Neural cell (in vitro differentiated cells): Measurements from ENCODE around the gene SF3B4.

ENCODE experiments used
- POLR2AphosphoS5 ChIP-seq: IDR thresholded peaks from 2 replicates; pipeline ENCODE4 v1.6.1; 2012
- TF ChIP-seq, protein P1 (sequence below): fragments of 450-650 bp; IDR thresholded peaks from 2 replicates; pipeline ENCODE4 v1.5.1; 2014; ENCODE audit warnings: antibody characterized with exemption, mild to moderate bottlenecking, moderate library complexity; ENCODE audit not compliant: poor library complexity, severe bottlenecking
- TF ChIP-seq, protein P2 (sequence below): IDR thresholded peaks from 2 replicates; pipeline ENCODE4 v1.6.1; 2012; ENCODE audit warnings: borderline replicate concordance

DNA sequence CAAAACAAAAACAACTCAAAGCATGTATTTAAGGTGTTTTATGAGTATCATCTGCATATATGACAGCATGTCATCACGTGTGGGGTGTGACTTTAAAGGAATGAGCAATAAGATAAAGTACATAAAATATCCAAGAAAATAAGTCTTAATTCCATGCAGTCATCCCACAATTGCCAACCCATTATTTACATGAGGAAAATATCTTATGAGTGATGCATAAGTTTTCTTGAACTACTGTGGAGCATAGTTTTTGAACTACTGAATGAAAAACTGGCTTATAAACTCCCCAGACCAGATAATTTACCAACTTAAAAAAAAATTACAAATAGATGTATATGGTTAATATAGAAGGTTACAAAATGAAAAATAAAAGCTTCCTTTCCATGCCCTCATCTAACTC lies 38.8 kb upstream of the SF3B4 start:
- TF ChIP-seq, protein P1, sequence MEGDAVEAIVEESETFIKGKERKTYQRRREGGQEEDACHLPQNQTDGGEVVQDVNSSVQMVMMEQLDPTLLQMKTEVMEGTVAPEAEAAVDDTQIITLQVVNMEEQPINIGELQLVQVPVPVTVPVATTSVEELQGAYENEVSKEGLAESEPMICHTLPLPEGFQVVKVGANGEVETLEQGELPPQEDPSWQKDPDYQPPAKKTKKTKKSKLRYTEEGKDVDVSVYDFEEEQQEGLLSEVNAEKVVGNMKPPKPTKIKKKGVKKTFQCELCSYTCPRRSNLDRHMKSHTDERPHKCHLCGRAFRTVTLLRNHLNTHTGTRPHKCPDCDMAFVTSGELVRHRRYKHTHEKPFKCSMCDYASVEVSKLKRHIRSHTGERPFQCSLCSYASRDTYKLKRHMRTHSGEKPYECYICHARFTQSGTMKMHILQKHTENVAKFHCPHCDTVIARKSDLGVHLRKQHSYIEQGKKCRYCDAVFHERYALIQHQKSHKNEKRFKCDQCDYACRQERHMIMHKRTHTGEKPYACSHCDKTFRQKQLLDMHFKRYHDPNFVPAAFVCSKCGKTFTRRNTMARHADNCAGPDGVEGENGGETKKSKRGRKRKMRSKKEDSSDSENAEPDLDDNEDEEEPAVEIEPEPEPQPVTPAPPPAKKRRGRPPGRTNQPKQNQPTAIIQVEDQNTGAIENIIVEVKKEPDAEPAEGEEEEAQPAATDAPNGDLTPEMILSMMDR, result no peak
- TF ChIP-seq, protein P2, sequence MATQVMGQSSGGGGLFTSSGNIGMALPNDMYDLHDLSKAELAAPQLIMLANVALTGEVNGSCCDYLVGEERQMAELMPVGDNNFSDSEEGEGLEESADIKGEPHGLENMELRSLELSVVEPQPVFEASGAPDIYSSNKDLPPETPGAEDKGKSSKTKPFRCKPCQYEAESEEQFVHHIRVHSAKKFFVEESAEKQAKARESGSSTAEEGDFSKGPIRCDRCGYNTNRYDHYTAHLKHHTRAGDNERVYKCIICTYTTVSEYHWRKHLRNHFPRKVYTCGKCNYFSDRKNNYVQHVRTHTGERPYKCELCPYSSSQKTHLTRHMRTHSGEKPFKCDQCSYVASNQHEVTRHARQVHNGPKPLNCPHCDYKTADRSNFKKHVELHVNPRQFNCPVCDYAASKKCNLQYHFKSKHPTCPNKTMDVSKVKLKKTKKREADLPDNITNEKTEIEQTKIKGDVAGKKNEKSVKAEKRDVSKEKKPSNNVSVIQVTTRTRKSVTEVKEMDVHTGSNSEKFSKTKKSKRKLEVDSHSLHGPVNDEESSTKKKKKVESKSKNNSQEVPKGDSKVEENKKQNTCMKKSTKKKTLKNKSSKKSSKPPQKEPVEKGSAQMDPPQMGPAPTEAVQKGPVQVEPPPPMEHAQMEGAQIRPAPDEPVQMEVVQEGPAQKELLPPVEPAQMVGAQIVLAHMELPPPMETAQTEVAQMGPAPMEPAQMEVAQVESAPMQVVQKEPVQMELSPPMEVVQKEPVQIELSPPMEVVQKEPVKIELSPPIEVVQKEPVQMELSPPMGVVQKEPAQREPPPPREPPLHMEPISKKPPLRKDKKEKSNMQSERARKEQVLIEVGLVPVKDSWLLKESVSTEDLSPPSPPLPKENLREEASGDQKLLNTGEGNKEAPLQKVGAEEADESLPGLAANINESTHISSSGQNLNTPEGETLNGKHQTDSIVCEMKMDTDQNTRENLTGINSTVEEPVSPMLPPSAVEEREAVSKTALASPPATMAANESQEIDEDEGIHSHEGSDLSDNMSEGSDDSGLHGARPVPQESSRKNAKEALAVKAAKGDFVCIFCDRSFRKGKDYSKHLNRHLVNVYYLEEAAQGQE, result no peak
- TF ChIP-seq POLR2AphosphoS5, result no peak
